ENCODE results near the gene KIAA0232. TPM values are rescaled to one million over a fixed set of nuclear protein-coding genes. Genes with fewer than 3 reads are reported as not detected.

The KIAA0232 gene, protein sequence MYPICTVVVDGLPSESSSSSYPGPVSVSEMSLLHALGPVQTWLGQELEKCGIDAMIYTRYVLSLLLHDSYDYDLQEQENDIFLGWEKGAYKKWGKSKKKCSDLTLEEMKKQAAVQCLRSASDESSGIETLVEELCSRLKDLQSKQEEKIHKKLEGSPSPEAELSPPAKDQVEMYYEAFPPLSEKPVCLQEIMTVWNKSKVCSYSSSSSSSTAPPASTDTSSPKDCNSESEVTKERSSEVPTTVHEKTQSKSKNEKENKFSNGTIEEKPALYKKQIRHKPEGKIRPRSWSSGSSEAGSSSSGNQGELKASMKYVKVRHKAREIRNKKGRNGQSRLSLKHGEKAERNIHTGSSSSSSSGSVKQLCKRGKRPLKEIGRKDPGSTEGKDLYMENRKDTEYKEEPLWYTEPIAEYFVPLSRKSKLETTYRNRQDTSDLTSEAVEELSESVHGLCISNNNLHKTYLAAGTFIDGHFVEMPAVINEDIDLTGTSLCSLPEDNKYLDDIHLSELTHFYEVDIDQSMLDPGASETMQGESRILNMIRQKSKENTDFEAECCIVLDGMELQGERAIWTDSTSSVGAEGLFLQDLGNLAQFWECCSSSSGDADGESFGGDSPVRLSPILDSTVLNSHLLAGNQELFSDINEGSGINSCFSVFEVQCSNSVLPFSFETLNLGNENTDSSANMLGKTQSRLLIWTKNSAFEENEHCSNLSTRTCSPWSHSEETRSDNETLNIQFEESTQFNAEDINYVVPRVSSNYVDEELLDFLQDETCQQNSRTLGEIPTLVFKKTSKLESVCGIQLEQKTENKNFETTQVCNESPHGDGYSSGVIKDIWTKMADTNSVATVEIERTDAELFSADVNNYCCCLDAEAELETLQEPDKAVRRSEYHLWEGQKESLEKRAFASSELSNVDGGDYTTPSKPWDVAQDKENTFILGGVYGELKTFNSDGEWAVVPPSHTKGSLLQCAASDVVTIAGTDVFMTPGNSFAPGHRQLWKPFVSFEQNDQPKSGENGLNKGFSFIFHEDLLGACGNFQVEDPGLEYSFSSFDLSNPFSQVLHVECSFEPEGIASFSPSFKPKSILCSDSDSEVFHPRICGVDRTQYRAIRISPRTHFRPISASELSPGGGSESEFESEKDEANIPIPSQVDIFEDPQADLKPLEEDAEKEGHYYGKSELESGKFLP (N-terminal part only)
- 39.2 and 47.7 TPM in 2 replicates for polyA plus RNA-seq

DNA sequence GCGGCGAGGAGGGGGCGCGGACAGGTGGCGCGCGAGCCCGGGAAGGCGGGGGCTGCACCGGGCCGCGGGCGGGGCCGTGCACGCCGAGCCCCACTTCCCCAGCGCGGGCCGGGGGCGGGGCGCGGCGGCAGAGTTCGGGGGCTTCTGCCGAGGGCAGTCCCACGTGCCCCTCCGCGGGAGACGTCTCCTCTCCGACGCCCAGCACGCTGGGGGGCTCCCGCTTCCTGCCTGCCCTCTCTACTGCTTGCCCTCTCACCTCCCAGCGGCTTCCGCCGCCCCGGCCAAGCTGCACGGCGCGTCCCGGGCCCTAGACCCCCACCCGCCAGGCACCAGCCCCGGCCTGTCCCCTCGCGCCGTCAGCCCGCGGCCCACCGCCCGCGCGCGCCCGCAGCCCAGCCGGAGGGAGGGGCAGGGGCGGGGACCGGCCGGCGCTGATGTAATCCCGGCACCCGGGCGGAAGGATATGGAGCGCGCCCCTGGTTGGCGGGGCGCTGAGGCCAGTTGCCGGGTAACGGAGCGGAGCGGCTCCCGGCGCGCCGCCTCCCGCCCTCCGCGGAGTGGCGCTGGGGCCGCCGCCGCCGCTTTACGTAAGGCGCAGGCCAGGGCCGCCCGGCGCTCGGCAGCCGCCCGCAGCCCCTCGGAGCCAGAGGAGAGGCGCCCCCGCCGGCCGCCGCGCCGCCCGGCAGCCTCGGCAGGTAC is at the start of gene KIAA0232:
KIAA0232 (plus strand) TSS at position 581 of the 699 bp plus-strand sequence. CDS start 41,727 bp downstream, outside the sequence.

DNA sequence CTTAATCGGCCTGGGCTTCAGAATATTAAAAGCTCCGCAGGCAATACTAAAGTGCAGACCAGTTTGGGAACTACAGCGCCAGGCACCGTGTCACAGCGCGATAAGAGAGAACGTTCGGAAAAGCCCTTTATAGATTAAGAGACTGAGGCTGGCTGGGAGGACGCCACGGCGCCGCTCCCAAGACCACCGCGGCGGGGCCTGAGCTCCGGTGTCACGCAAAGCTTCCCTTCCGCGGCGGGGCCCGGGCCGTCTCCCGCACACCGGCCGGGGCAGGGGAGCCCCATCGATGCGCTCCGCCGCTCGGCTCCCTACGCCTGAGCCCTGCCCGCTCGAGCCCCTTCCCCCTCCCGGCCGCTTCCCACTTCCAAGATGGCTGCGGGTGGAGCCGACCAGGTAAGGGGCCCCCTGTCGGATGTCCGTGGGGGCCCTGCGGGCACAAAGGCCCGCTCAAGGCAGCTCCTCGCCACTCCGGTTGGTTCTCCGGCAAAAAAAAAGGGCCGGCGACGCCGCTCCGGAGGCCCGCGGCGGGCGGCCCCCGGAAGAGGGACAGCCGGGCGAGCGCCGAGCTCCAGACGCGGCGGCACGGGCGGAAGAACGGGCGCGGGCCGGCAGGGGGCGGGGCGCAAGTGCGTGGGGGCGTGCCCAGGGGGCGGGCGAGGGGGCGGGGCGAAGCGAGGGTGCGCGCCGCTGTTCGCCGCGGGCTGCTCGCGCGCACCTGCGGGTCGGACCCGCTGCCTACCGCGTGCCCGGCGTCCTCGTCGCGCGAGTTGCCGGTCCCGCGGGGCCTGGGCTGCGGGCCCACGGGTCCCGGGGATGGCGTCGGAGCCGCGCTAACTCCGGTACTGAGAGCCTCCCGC is 126.8 kb downstream of the KIAA0232 start, which contains the start of gene TBC1D14:
TBC1D14 (plus strand) TSS at position 714 of the 857 bp plus-strand sequence. CDS start 13,564 bp downstream, outside the sequence.

Other genes with a start within 250 kb of the KIAA0232 start
- 7.7 and 7.8 TPM in 2 replicates for gene MAN2B2, start 207.5 kb upstream of the KIAA0232 start, polyA plus RNA-seq
- 204 and 258 TPM in 2 replicates for gene MRFAP1, start 142.0 kb upstream of the KIAA0232 start, polyA plus RNA-seq
- 1.0 TPM in 1 of 2 replicates, not detected in the other for gene S100P, start 88.8 kb upstream of the KIAA0232 start, polyA plus RNA-seq
- gene MRFAP1L1, start 72.9 kb upstream of the KIAA0232 start, polyA plus RNA-seq: 98.8 and 100 TPM in 2 replicates
- 1.8 and 5.2 TPM in 2 replicates for gene BLOC1S4, start 66.6 kb upstream of the KIAA0232 start, polyA plus RNA-seq
- gene TBC1D14, start 127.1 kb downstream of the KIAA0232 start, polyA plus RNA-seq: 7.4 and 9.5 TPM in 2 replicates